Small intestine (tissue), 7 donors: Measurements from ENCODE around the gene ACAA1. TPM values are rescaled to one million over a fixed set of nuclear protein-coding genes. Genes with fewer than 3 reads are reported as not detected.
"Not testable (repeated sequence)": the region's sequence is repeated elsewhere in the genome, so short reads cannot be mapped to it uniquely, and the experiment has no call there.

Experiments
- DNase-seq, 2 donors: peaks; one replicate each; pipeline versions ENCODE4 v3.0.0 to v3.0.0-alpha.2; 2013
- FAIRE-seq: peaks from 2 replicates; lab custom pipeline; 2012; peaks lifted over from hg19 to GRCh38; lab: Jason Lieb, UNC
- H3K27ac ChIP-seq, 3 donors: one replicate each; pipeline ENCODE4 v1.5.1; 2013; ENCODE audit warnings: low read length in 2 of 3, mild to moderate bottlenecking in 2 of 3, control low read depth in 1 of 3, inconsistent platforms in 1 of 3, low read depth in 1 of 3, moderate library complexity in 1 of 3
- H3K27me3 ChIP-seq, 3 donors: one replicate each; pipeline ENCODE4 v1.6.1; 2013; ENCODE audit warnings: low read length in 3 of 3, inconsistent platforms in 1 of 3; ENCODE audit not compliant: control insufficient read depth in 3 of 3, insufficient read depth in 3 of 3
- H3K36me3 ChIP-seq, 3 donors: one replicate each; pipeline ENCODE4 v1.6.1; 2013; ENCODE audit warnings: low read length in 3 of 3, inconsistent platforms in 1 of 3, low read depth in 1 of 3, mild to moderate bottlenecking in 1 of 3, moderate library complexity in 1 of 3; ENCODE audit not compliant: control insufficient read depth in 3 of 3, insufficient read depth in 2 of 3
- H3K4me1 ChIP-seq, 3 donors: one replicate each; pipeline ENCODE4 v1.6.1; 2013; ENCODE audit warnings: low read length in 2 of 3, inconsistent platforms in 1 of 3, low read depth in 1 of 3, mild to moderate bottlenecking in 1 of 3, moderate library complexity in 1 of 3; ENCODE audit not compliant: control insufficient read depth in 3 of 3, insufficient read depth in 2 of 3
- H3K4me3 ChIP-seq, 3 donors: one replicate each; pipeline ENCODE4 v1.5.1; 2013; ENCODE audit warnings: low read length in 3 of 3, control low read depth in 1 of 3, inconsistent platforms in 1 of 3, low read depth in 1 of 3, mild to moderate bottlenecking in 1 of 3, moderate library complexity in 1 of 3
- H3K9me3 ChIP-seq, 2 donors: one replicate each; pipeline ENCODE4 v1.6.1; 2013; ENCODE audit warnings: low read depth in 1 of 2, low read length in 1 of 2; ENCODE audit not compliant: control insufficient read depth in 2 of 2, insufficient read depth in 1 of 2
- WGBS, 3 donors: extraction: QIAGEN DNeasy Blood & Tissue Kit; methylation state at CpG; one replicate each; pipeline ENCODE4 v1.1.7; 2013; 5-methylcytosine and 5-hydroxymethylcytosine counted together
- polyA plus RNA-seq, 4 donors: library from polyadenylated mRNA; stranded (reverse) in 3 of 4; unstranded in 1 of 4; fragments of 200-250 nt in 3 of 4; fragments of 120-200 nt in 1 of 4; gene quantifications; one replicate each; pipeline versions ENCODE4 v1.2.1 to v1.2.3, GENCODE V29; 2013
- donor health status: healthy with polysubstance abuse.
- donor health status: control.
- donor health status: control.
- donor health status: Bipolar disorder and iron deficiency.
- donor health status: healthy.

Gene ACAA1
- polyA plus RNA-seq, 4 donors, result 59.6 to 443 (median 210) TPM

- not testable (repeated sequence) for H3K36me3 ChIP-seq, H3K9me3 ChIP-seq, H3K4me3 ChIP-seq, DNase-seq, H3K27me3 ChIP-seq, H3K27ac ChIP-seq, H3K4me1 ChIP-seq, FAIRE-seq
- 100% methylated on average over 1 of the region's 1 CpG; no CpG with 5 or more reads in 1 of the 3 donors for WGBS, 3 donors
Measured at GRCh38 chr3:38083254-38083653, 53.7 kb downstream of the ACAA1 start.

GRCh38 chr3:38082296-38082695 is 54.6 kb downstream of the ACAA1 start:
- not testable (repeated sequence) for H3K9me3 ChIP-seq, H3K4me3 ChIP-seq, H3K4me1 ChIP-seq, DNase-seq, H3K36me3 ChIP-seq, H3K27me3 ChIP-seq, FAIRE-seq, H3K27ac ChIP-seq
- WGBS, 3 donors, result 90 to 95% (median 94%) methylated on average over 7 to 13 of the region's 16 CpGs

- not testable (repeated sequence) for H3K4me3 ChIP-seq, H3K27ac ChIP-seq, H3K9me3 ChIP-seq, FAIRE-seq, H3K36me3 ChIP-seq, DNase-seq, H3K4me1 ChIP-seq, H3K27me3 ChIP-seq
- 44 to 70% (median 64%) methylated on average over 1 to 2 of the region's 3 CpGs for WGBS, 3 donors
Measured at GRCh38 chr3:38077073-38077472, 59.9 kb downstream of the ACAA1 start.

Other genes with a start within 250 kb of the ACAA1 start
- gene VILL, start 146.3 kb downstream of the ACAA1 start, polyA plus RNA-seq, result 100 to 1,000 TPM in 3 of 4 donors, 10 to 100 TPM in 1; 57.6 to 266 (median 154) TPM
- gene PLCD1, start 107.5 kb downstream of the ACAA1 start, polyA plus RNA-seq, result 10 to 100 TPM in 2 of 4 donors, 1 to 10 TPM in 2; 7.8 to 20.7 (median 12.6) TPM
- gene DLEC1, start 97.9 kb downstream of the ACAA1 start, polyA plus RNA-seq, result 1 to 10 TPM in 1 of 4 donors, under 1 TPM in 3; 0.19 to 1.5 (median 0.85) TPM
- gene MYD88, start 1.5 kb upstream of the ACAA1 start, polyA plus RNA-seq, result 10 to 100 TPM; 30.5 to 62.2 (median 41.8) TPM
- 10 to 100 TPM; 15.3 to 30.5 (median 19.8) TPM for gene OXSR1, start 28.4 kb upstream of the ACAA1 start, polyA plus RNA-seq
- gene SLC22A13, start 128.7 kb upstream of the ACAA1 start, polyA plus RNA-seq, result under 1 TPM in 2 of 4 donors, not detected in 2; 0.15 to 0.18 TPM
- under 1 TPM in 3 of 4 donors, not detected in 1; 0.04 to 0.27 (median 0.09) TPM for gene SLC22A14, start 145.2 kb upstream of the ACAA1 start, polyA plus RNA-seq
- 10 to 100 TPM in 1 of 4 donors, 1 to 10 TPM in 3; 4.3 to 33.0 (median 5.9) TPM for gene XYLB, start 209.7 kb upstream of the ACAA1 start, polyA plus RNA-seq